T-cell (primary cell): ENCODE measurements around the gene MRPS34. TPM values are rescaled to one million over a fixed set of nuclear protein-coding genes. Genes with fewer than 3 reads are reported as not detected.

Experiments used
- ATAC-seq, 4 experiments: fragments of 200-7000 bp in 3 of 4; fragments of 150-1000 bp in 1 of 4; cut with Tn5 transposase; replicated peaks in 1 of 4; 1 replicate in 3 of 4; 2 replicates in 1 of 4; pipeline ENCODE4 v1.10.0; 2021; ENCODE audit warnings: moderate library complexity in 3 of 4, mild to moderate bottlenecking in 2 of 4, moderate number of reproducible peaks in 1 of 4
- CTCF ChIA-PET, 2 donors: fragments of 300-600 bp; sonication (Branson Sonifier 250); formaldehyde crosslinking; loops; one replicate each; lab custom pipeline; 2022; ENCODE audit warnings: antibody characterized with exemption in 2 of 2; lab: Charles Lee
- POLR2A ChIA-PET, 2 donors: fragments of 300-600 bp; sonication (Branson Sonifier 250); formaldehyde crosslinking; loops; one replicate each; lab custom pipeline; 2022; ENCODE audit warnings: antibody characterized with exemption in 2 of 2; lab: Charles Lee
- DNase-seq, 35 experiments: peaks; one replicate each; pipeline versions ENCODE4 v3.0.0 to v3.0.0-alpha.2; 2013 to 2023
- H3K27ac ChIP-seq: one replicate; pipeline ENCODE4 v1.5.1; 2013; ENCODE audit warnings: low read length
- H3K27me3 ChIP-seq, 2 experiments: replicated peaks in 1 of 2; 1 replicate in 1 of 2; 2 replicates in 1 of 2; pipeline versions ENCODE4 v1.6.1 to v1.7.0; 2013; ENCODE audit warnings: low read length in 1 of 2, mixed read lengths in 1 of 2; ENCODE audit not compliant: control insufficient read depth in 2 of 2, insufficient read depth in 2 of 2; ENCODE audit errors: extremely low read depth in 1 of 2
- H3K36me3 ChIP-seq, 2 donors: 1 replicate in 1 of 2; 2 replicates in 1 of 2; pipeline versions ENCODE4 v1.6.1 to v1.7.0; 2013; ENCODE audit warnings: low read length in 1 of 2; ENCODE audit not compliant: control insufficient read depth in 2 of 2, insufficient read depth in 1 of 2; ENCODE audit errors: extremely low read depth in 1 of 2
- H3K4me1 ChIP-seq, 2 experiments: 1 replicate in 1 of 2; 2 replicates in 1 of 2; pipeline versions ENCODE4 v1.6.1 to v1.7.0; 2013; ENCODE audit warnings: low read length in 2 of 2, mixed read lengths in 1 of 2; ENCODE audit not compliant: insufficient read depth in 2 of 2, control insufficient read depth in 1 of 2; ENCODE audit errors: extremely low read depth in 1 of 2
- H3K4me3 ChIP-seq, 2 donors: 1 replicate in 1 of 2; 2 replicates in 1 of 2; pipeline versions ENCODE4 v1.5.1 to v1.7.0; 2013; ENCODE audit warnings: mild to moderate bottlenecking in 2 of 2, low read length in 1 of 2, moderate library complexity in 1 of 2; ENCODE audit not compliant: control insufficient read depth in 1 of 2; ENCODE audit errors: extremely low read depth in 1 of 2
- H3K9me3 ChIP-seq: 2 replicates; pipeline ENCODE4 v1.7.0; 2013
- H3K27ac Mint-ChIP-seq, 2 donors: one replicate each; pipeline ENCODE4 v1.8.0; 2020 to 2021; ENCODE audit warnings: mild to moderate bottlenecking in 2 of 2, mixed read lengths in 2 of 2
- H3K27me3 Mint-ChIP-seq, 2 donors: one replicate each; pipeline ENCODE4 v1.8.0; 2021 to 2022; ENCODE audit warnings: mixed read lengths in 2 of 2
- H3K36me3 Mint-ChIP-seq: one replicate; pipeline ENCODE4 v1.8.0; 2021; ENCODE audit warnings: mixed read lengths
- H3K4me1 Mint-ChIP-seq, 3 donors: one replicate each; pipeline ENCODE4 v1.8.0; 2020 to 2022; ENCODE audit warnings: mixed read lengths in 3 of 3, mild to moderate bottlenecking in 1 of 3
- H3K4me3 Mint-ChIP-seq, 3 donors: one replicate each; pipeline ENCODE4 v1.8.0; 2020 to 2022; ENCODE audit warnings: mild to moderate bottlenecking in 3 of 3, mixed read lengths in 3 of 3, moderate library complexity in 3 of 3
- H3K9me3 Mint-ChIP-seq, 3 donors: one replicate each; pipeline ENCODE4 v1.8.0; 2020 to 2022; ENCODE audit warnings: mixed read lengths in 3 of 3
- WGBS: methylation state at CpG from one replicate; pipeline ENCODE4 v1.1.5; 2013; ENCODE audit warnings: missing lambda C conversion rate; ENCODE audit not compliant: insufficient coverage; 5-methylcytosine and 5-hydroxymethylcytosine counted together
- total RNA-seq, 35 experiments: library from RNA in 6 of 35; stranded (reverse) in 6 of 35; fragments of 120-200 nt in 1 of 35; gene quantifications; one replicate each; pipeline versions ENCODE4 v1.2.1 to v1.2.4 and lab custom pipeline; 2013 to 2026

MRPS34 gene
- total RNA-seq, 5 donors from 2014 or later (not counting 1 experiment from before 2014, with no cell fraction given), result 37.5 to 91.2 (median 77.9) TPM

GRCh38 chr16:1732071-1732470 lies 40.9 kb downstream of the MRPS34 start:
- no peaks in the 10 kb centered on the region for H3K4me1 ChIP-seq
- no peaks in the 10 kb centered on the region for H3K9me3 ChIP-seq
- POLR2A ChIA-PET, result no interaction called here
- CTCF ChIA-PET, result interaction anchor here in 1 of 2 donors (1.5 kb wide), 1 partner anchor 9 kb away, joined by 3 read pairs; no protein-coding TSS in a partner anchor
- H3K4me3 ChIP-seq, result no peak overlapping the region
- Mint-ChIP-seq H3K36me3 (peaks cover 14% of the 10 kb centered on the region), H3K9me3 (no peaks in the 10 kb centered on the region), H3K4me1 (peaks cover 3 to 5% (median 3%) of the 10 kb centered on the region in 3 donors), H3K4me3 (no peak overlapping the region), H3K27ac (no peak overlapping the region), H3K27me3 (no peaks in the 10 kb centered on the region)
- H3K27ac ChIP-seq, result no peak overlapping the region
- no peak for DNase-seq
- peaks cover 8 to 61% of the 10 kb centered on the region in 2 donors for H3K36me3 ChIP-seq
- WGBS, result 88% methylated on average over 8 of the region's 14 CpGs
- ATAC-seq, result no peak
- no peaks in the 10 kb centered on the region for H3K27me3 ChIP-seq

GRCh38 chr16:1731603-1732002 lies 41.3 kb downstream of the MRPS34 start:
- Mint-ChIP-seq H3K36me3 (peaks cover 18% of the 10 kb centered on the region), H3K4me3 (no peak overlapping the region), H3K9me3 (no peaks in the 10 kb centered on the region), H3K27me3 (no peaks in the 10 kb centered on the region), H3K4me1 (peaks cover 5 to 10% (median 6%) of the 10 kb centered on the region in 3 donors), H3K27ac (no peak overlapping the region)
- Histone ChIP-seq H3K4me1 (peaks cover 0 to under 1% of the 10 kb centered on the region in 2 experiments), H3K27me3 (no peaks in the 10 kb centered on the region), H3K4me3 (no peak overlapping the region), H3K9me3 (no peaks in the 10 kb centered on the region), H3K27ac (no peak overlapping the region), H3K36me3 (peaks cover 8 to 66% of the 10 kb centered on the region in 2 donors)
- WGBS, result 100% methylated on average over 1 of the region's 7 CpGs
- no peak for DNase-seq
- ChIA-PET CTCF (interaction anchor here in 1 of 2 donors (1.5 kb wide), 1 partner anchor 8 kb away, joined by 3 read pairs; no protein-coding TSS in a partner anchor), POLR2A (no interaction called here)
- no peak for ATAC-seq

GRCh38 chr16:1731073-1731472 lies 41.9 kb downstream of the MRPS34 start:
- H3K36me3 ChIP-seq, result peaks cover 8 to 71% of the 10 kb centered on the region in 2 donors

GRCh38 chr16:1729445-1729844 lies 43.5 kb downstream of the MRPS34 start:
- Mint-ChIP-seq H3K27ac (no peak overlapping the region), H3K27me3 (no peaks in the 10 kb centered on the region), H3K9me3 (no peaks in the 10 kb centered on the region), H3K4me3 (no peak overlapping the region), H3K36me3 (peaks cover 21% of the 10 kb centered on the region), H3K4me1 (peaks cover 5 to 10% (median 8%) of the 10 kb centered on the region in 3 donors)
- whole genome bisulfite sequencing, result 99% methylated on average over 34 of the region's 35 CpGs
- H3K9me3 ChIP-seq, result no peaks in the 10 kb centered on the region
- H3K27me3 ChIP-seq, result no peaks in the 10 kb centered on the region
- peaks cover 0 to 4% of the 10 kb centered on the region in 2 experiments for H3K4me1 ChIP-seq
- no peak overlapping the region for H3K4me3 ChIP-seq
- DNase-seq (no peak), ATAC-seq (no peak)
- ChIA-PET POLR2A (interaction anchor here in 1 of 2 donors (0.6 kb wide), 1 partner anchor 35 kb away, joined by 3 read pairs; no protein-coding TSS in a partner anchor), CTCF (no interaction called here)
- peaks cover 13 to 76% of the 10 kb centered on the region in 2 donors for H3K36me3 ChIP-seq
- no peak overlapping the region for H3K27ac ChIP-seq

More at GRCh38 chr16:1731073-1731472, 41.9 kb downstream of the MRPS34 start:
- no peaks in the 10 kb centered on the region for H3K9me3 ChIP-seq
- Mint-ChIP-seq H3K36me3 (peaks cover 20% of the 10 kb centered on the region), H3K4me1 (peaks cover 5 to 10% (median 8%) of the 10 kb centered on the region in 3 donors), H3K27me3 (no peaks in the 10 kb centered on the region), H3K4me3 (no peak overlapping the region), H3K27ac (no peak overlapping the region), H3K9me3 (no peaks in the 10 kb centered on the region)
- H3K4me1 ChIP-seq, result peaks cover 0 to 2% of the 10 kb centered on the region in 2 experiments
- WGBS, result no CpG with 5 or more reads among the region's 7 CpGs
- no peaks in the 10 kb centered on the region for H3K27me3 ChIP-seq
- ChIA-PET POLR2A (no interaction called here), CTCF (no interaction called here)
- no peak for ATAC-seq
- H3K27ac ChIP-seq, result no peak overlapping the region
- no peak overlapping the region for H3K4me3 ChIP-seq
- DNase-seq, result no peak

- peaks cover 5 to 10% (median 8%) of the 10 kb centered on the region in 3 donors for H3K4me1 Mint-ChIP-seq
- peaks cover 0 to 8% of the 10 kb centered on the region in 2 experiments for H3K4me1 ChIP-seq
- H3K27me3 ChIP-seq, result no peaks in the 10 kb centered on the region
- 99% methylated on average over 18 of the region's 18 CpGs for WGBS
- no peak for ATAC-seq
- CTCF ChIA-PET, result no interaction called here
- H3K36me3 ChIP-seq, result peaks cover 16 to 78% of the 10 kb centered on the region in 2 donors
- H3K9me3 Mint-ChIP-seq, result no peaks in the 10 kb centered on the region
- no peaks in the 10 kb centered on the region for H3K27me3 Mint-ChIP-seq
- no peaks in the 10 kb centered on the region for H3K9me3 ChIP-seq
- H3K4me3 ChIP-seq, result no peak overlapping the region
- H3K4me3 Mint-ChIP-seq, result no peak overlapping the region
- DNase-seq, result no peak
- H3K27ac Mint-ChIP-seq, result no peak overlapping the region
- H3K36me3 Mint-ChIP-seq, result peaks cover 21% of the 10 kb centered on the region
- no peak overlapping the region for H3K27ac ChIP-seq
- POLR2A ChIA-PET, result interaction anchor here in 1 of 2 donors (0.6 kb wide), 1 partner anchor 36 kb away, joined by 3 read pairs; no protein-coding TSS in a partner anchor
Measured at GRCh38 chr16:1729026-1729425, 43.9 kb downstream of the MRPS34 start.

GRCh38 chr16:1727651-1728624 lies 45.0 kb downstream of the MRPS34 start:
- no peaks in the 10 kb centered on the region for H3K9me3 ChIP-seq
- peaks cover 0 to 19% of the 10 kb centered on the region in 2 experiments for H3K4me1 ChIP-seq
- ChIA-PET CTCF (no interaction called here), POLR2A (no interaction called here)
- no peak overlapping the region for H3K4me3 Mint-ChIP-seq
- H3K27ac Mint-ChIP-seq, result no peak overlapping the region
- H3K36me3 ChIP-seq, result peaks cover 16 to 69% of the 10 kb centered on the region in 2 donors
- no peak overlapping the region for H3K4me3 ChIP-seq
- H3K9me3 Mint-ChIP-seq, result no peaks in the 10 kb centered on the region
- no peak overlapping the region for H3K27ac ChIP-seq
- no peak for DNase-seq
- 95% methylated on average over 37 of the region's 37 CpGs for WGBS
- H3K36me3 Mint-ChIP-seq, result peaks cover 21% of the 10 kb centered on the region
- no peaks in the 10 kb centered on the region for H3K27me3 Mint-ChIP-seq
- H3K27me3 ChIP-seq, result no peaks in the 10 kb centered on the region
- no peak for ATAC-seq
- peaks cover 15 to 18% (median 17%) of the 10 kb centered on the region in 3 donors for H3K4me1 Mint-ChIP-seq
